ENCODE results near the gene KLHL36.

The KLHL36 gene

DNA sequence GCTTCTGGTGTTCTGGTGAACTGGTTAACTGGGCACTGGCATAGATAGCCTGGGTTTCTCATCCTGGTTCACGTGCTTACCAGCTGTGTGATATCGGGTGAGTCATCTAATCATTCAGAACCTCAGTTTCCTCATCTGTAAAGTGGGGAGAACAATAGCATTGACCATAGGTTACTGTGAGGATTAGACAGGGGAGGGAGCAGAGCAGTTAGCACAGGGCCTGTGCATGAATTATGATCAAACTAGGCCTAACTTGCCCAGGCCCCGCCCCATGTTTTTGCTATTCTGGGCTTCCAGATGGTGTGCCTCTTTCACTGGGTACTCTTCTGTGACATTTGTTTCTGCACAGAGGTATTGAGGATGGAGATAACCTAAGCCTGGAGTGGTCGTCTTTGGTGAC, 4.6 kb upstream of the KLHL36 start:
- DNase-seq (ENCODE audit: low read depth in 2 of 2) = no peak

- peak in 1 of 2 donors; percentile 19 for DNase-seq (ENCODE audit: low read depth in 2 of 2)
Measured at GRCh38 chr16:84648595-84649510, 542 bp downstream of the KLHL36 start.

DNA sequence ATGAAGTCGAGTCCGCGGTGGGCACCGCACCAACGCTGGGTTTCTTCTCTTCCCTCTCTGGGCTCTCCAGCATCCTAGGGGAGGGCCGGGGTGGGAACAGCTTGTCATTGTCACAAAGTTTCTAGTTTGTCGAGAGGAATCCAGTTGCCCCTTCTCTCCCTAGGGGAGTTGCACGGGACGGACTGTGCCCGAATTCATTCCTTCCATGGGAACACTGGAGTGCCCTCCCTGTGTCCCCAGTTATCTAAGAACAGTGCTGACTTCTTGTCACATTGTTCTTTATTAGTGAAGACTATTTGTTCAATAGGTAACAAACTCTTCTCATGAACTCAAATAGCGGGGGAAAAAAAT, 1.2 kb downstream of the KLHL36 start:
- no peak for DNase-seq (ENCODE audit: low read depth in 2 of 2)

DNA sequence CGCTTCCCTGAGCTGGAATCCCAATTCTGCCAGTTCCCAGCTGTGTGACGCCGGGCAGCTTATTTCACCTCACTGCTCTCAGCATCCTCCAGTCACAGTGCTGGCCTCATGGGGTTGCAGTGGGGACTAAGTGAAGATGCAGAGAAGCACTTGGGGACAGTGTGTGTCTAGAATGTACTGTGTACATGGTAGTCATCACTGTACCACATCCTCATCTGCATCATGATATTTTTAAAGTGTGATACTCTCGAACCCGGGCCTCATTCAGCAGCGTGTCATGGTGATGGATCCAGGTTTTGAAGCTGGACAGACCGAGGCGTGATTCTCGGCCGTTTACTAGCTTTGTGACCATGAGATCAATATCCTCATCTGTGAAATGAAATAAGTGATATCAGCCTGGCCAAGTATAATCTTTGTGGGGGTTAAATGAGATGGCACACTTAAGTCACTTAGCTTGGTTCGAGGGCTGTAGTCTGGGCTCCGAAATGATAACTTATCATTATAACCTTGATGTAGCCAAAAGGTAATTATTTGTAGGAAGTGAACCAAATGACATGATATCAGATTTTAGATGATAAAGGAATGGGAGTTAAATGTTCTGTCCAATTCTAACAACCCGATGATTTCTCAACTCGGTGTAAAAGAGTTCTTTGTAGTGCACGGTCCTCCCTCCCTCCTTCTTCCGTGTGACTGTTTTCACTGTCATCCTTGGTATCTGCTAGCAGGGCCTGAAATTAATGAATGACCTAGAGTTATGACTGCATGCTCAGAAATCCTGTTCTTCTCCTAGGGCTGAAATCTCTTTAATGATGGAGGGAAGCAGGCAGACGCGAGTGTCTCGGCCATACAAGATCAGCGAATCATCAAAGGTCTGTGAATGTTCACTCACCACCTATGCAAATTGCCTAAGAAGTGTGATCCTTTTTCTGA, 2.0 kb downstream of the KLHL36 start:
- no peak for DNase-seq (ENCODE audit: low read depth in 2 of 2)

- DNase-seq (ENCODE audit: low read depth in 2 of 2) = no peak
Measured at GRCh38 chr16:84652566-84652965, 4.3 kb downstream of the KLHL36 start.

GRCh38 chr16:84654238-84654637, 5.9 kb downstream of the KLHL36 start:
- DNase-seq (ENCODE audit: low read depth in 2 of 2) = no peak

GRCh38 chr16:84654998-84655397, 6.7 kb downstream of the KLHL36 start:
- no peak for DNase-seq (ENCODE audit: low read depth in 2 of 2)

GRCh38 chr16:84656649-84657048, 8.3 kb downstream of the KLHL36 start:
- DNase-seq (ENCODE audit: low read depth in 2 of 2) = no peak

GRCh38 chr16:84657229-84657837, 9.0 kb downstream of the KLHL36 start:
- no peak for DNase-seq (ENCODE audit: low read depth in 2 of 2)

DNA sequence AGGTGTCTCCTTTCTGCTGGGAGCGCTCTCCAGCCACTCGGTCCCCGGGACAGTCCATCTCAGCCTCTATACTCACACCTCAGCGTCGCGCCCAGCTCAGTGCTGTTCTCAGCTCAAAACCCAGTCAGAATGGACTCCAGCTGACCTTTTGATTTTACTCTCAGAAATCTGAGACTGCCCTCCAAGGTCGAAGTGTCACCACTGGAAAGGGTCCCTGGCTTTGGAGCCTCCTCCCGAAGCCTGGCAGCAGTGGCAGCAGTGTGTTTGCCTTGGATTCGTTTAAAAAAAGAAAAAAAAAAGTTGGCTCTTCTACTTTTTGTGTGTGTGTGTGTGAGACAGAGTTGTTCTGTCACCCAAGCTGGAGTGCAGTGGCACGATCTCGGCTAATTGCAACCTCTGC, 10.4 kb downstream of the KLHL36 start:
- DNase-seq (ENCODE audit: low read depth in 2 of 2) = no peak

DNA sequence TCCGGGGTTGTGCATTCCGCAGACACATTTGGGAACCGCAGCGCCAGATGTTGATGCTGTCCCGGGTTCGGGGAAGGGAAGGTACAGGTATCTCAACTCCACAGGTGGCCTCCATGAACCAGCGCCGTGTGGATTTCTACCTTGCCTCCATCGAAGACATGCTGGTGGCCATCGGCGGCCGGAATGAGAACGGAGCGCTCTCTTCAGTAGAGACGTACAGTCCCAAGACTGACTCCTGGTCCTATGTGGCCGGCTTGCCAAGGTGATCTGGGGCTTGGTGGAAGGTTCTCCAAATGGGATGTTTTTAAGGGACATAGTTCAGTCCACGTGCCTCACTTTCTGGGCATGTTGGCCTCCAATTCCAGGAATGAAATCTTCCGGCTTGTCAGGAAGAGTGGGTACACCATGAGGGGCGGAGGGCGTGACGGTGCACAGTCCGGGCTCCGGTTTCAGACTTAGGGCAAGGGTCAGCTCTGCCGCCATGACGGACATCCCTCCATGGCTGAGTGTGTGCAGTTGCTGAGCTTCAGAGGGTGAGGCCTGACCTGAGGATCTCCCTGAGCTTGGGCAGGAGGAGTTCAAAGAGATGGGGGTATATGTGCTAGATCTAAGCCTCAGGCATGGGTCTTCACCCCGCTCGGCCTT, 11.5 kb downstream of the KLHL36 start:
- no peak for DNase-seq (ENCODE audit: low read depth in 2 of 2)

- no peak for DNase-seq (ENCODE audit: low read depth in 2 of 2)
Measured at GRCh38 chr16:84660973-84661372, 12.7 kb downstream of the KLHL36 start.

- DNase-seq (ENCODE audit: low read depth in 2 of 2) = no peak
Measured at GRCh38 chr16:84661418-84662060, 13.2 kb downstream of the KLHL36 start.

- DNase-seq (ENCODE audit: low read depth in 2 of 2) = no peak
Measured at GRCh38 chr16:84662471-84662870, 14.2 kb downstream of the KLHL36 start.

- DNase-seq (ENCODE audit: low read depth in 2 of 2) = no peak
Measured at GRCh38 chr16:84663433-84664101, 15.3 kb downstream of the KLHL36 start.

DNA sequence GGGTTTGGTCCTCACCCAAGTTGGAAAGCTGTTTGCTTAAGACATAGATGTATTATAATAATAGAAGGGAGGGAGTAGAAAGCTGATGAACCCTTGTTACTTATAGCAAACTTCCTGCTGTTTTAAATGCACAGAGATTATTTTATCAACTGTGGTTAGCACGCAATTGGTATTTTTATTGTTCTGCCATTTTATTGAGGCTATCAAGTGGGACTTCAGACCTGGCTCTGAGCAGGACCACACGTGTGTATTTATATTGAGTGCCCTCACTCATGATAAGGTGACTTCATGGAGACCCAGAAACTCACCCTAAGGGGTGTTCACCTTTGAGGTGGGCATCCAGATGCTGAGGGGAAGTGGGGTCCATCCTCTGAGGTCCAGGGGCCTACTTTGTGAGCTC, 17.0 kb downstream of the KLHL36 start:
- DNase-seq (ENCODE audit: low read depth in 2 of 2) = no peak

GRCh38 chr16:84665843-84666242, 17.5 kb downstream of the KLHL36 start:
- no peak for DNase-seq (ENCODE audit: low read depth in 2 of 2)

GRCh38 chr16:84667600-84668309, 19.4 kb downstream of the KLHL36 start:
- no peak for DNase-seq (ENCODE audit: low read depth in 2 of 2)

GRCh38 chr16:84670063-84670462, 21.8 kb downstream of the KLHL36 start:
- no peak for DNase-seq (ENCODE audit: low read depth in 2 of 2)

Measured in activated CD4-positive, alpha-beta T cell treated with anti-CD3 and anti-CD28 coated beads for 24 hours (primary cell).